MCF 10A (cell line): ENCODE data around the gene KIAA1549. TPM values are rescaled to one million over a fixed set of nuclear protein-coding genes. Genes with fewer than 3 reads are reported as not detected.

Experiments
- BruUV-seq: library from RNA; stranded (reverse); fragments of 400-500 nt; replicated peaks from 2 replicates; lab custom pipeline; 2021; lab: Mats Ljungman, UMichigan
- CTCF ChIA-PET: fragments of 300-600 bp; sonication (Branson Sonifier 250); formaldehyde crosslinking; extraction: SDS; loops from one replicate; lab custom pipeline; 2021; ENCODE audit warnings: antibody characterized with exemption, inconsistent platforms; lab: Yijun Ruan, JAX
- POLR2A ChIA-PET: fragments of 300-600, 350-650 bp; sonication (Branson Sonifier 250); formaldehyde crosslinking; extraction: SDS; loops from one replicate; lab custom pipeline; 2020; ENCODE audit warnings: antibody characterized with exemption, inconsistent platforms; lab: Yijun Ruan, JAX
- DNase-seq: peaks from one replicate; pipeline ENCODE4 v3.0.0-alpha.2; 2018; ENCODE audit not compliant: unreplicated experiment
- H3K27ac Mint-ChIP-seq: one replicate; pipeline ENCODE4 v1.8.0; 2022; ENCODE audit warnings: mild to moderate bottlenecking, low read depth, mixed read lengths; ENCODE audit not compliant: unreplicated experiment
- H3K27me3 Mint-ChIP-seq: one replicate; pipeline ENCODE4 v1.8.0; 2022; ENCODE audit warnings: mixed read lengths; ENCODE audit not compliant: insufficient read depth, unreplicated experiment
- H3K36me3 Mint-ChIP-seq: one replicate; pipeline ENCODE4 v1.8.0; 2022; ENCODE audit warnings: mild to moderate bottlenecking, moderate library complexity, mixed read lengths; ENCODE audit not compliant: insufficient read depth, unreplicated experiment
- H3K4me1 Mint-ChIP-seq: one replicate; pipeline ENCODE4 v1.8.0; 2022; ENCODE audit warnings: mixed read lengths; ENCODE audit not compliant: insufficient read depth, unreplicated experiment
- H3K4me3 Mint-ChIP-seq: one replicate; pipeline ENCODE4 v1.8.0; 2022; ENCODE audit warnings: mild to moderate bottlenecking, moderate library complexity, mixed read lengths; ENCODE audit not compliant: unreplicated experiment
- H3K9me3 Mint-ChIP-seq: one replicate; pipeline ENCODE4 v1.8.0; 2022; ENCODE audit warnings: mixed read lengths; ENCODE audit not compliant: unreplicated experiment
- CTCF ChIP-seq: fragments of 200-600 bp; IDR thresholded peaks from one replicate; pipeline ENCODE4 v1.8.0; 2022; ENCODE audit warnings: antibody characterized with exemption, mild to moderate bottlenecking; ENCODE audit not compliant: unreplicated experiment
- intact Hi-C: fragments of 100-400 bp; cut with micrococcal nuclease; formaldehyde crosslinking; loops from 2 replicates; pipeline ENCODE4 v1.14.1; 2022
- total RNA-seq: library from RNA; stranded (reverse); gene quantifications from 2 replicates; pipeline ENCODE4 v1.2.3, GENCODE V29; 2022

The KIAA1549 gene
- total RNA-seq, 1 experiment from 2014 or later = 7.1 TPM

GRCh38 chr7:138932427-138932826 is 48.8 kb downstream of the KIAA1549 start:
- H3K36me3 Mint-ChIP-seq = peaks cover 5% of the 10 kb centered on the region
- TF ChIP-seq CTCF = no peak
- no peaks in the 10 kb centered on the region for H3K27me3 Mint-ChIP-seq
- intact Hi-C loops = no loop called here
- peaks cover 16% of the 10 kb centered on the region for H3K4me1 Mint-ChIP-seq
- no peak overlapping the region for H3K27ac Mint-ChIP-seq
- no peak for DNase-seq
- ChIA-PET CTCF (interaction anchor here (1.2 kb wide), 1 partner anchor 46 kb away, joined by 4 read pairs; no protein-coding TSS in a partner anchor), POLR2A (no interaction called here)
- H3K4me3 Mint-ChIP-seq = no peak overlapping the region
- H3K9me3 Mint-ChIP-seq = no peaks in the 10 kb centered on the region
- BruUV-seq = no TSS peak

- BruUV-seq = no TSS peak
- intact Hi-C loops = no loop called here
- POLR2A ChIA-PET = no interaction called here
- Mint-ChIP-seq H3K36me3 (peaks cover 5% of the 10 kb centered on the region), H3K9me3 (no peaks in the 10 kb centered on the region), H3K4me1 (peaks cover 16% of the 10 kb centered on the region), H3K27ac (no peak overlapping the region), H3K4me3 (no peak overlapping the region), H3K27me3 (no peaks in the 10 kb centered on the region)
- TF ChIP-seq CTCF = no peak
- CTCF ChIA-PET = interaction anchor here (1.1 kb wide), 1 partner anchor 145 kb away, joined by 3 read pairs; no protein-coding TSS in a partner anchor
- no peak for DNase-seq
Measured at GRCh38 chr7:138929969-138930368, 51.2 kb downstream of the KIAA1549 start.

- H3K9me3 Mint-ChIP-seq = no peaks in the 10 kb centered on the region
- ChIA-PET CTCF (no interaction called here), POLR2A (no interaction called here)
- no peak overlapping the region for H3K27ac Mint-ChIP-seq
- BruUV-seq = no TSS peak
- intact Hi-C loops = no loop called here
- H3K4me1 Mint-ChIP-seq = peaks cover 11% of the 10 kb centered on the region
- H3K27me3 Mint-ChIP-seq = no peaks in the 10 kb centered on the region
- no peak for DNase-seq
- no peaks in the 10 kb centered on the region for H3K36me3 Mint-ChIP-seq
- TF ChIP-seq CTCF = no peak
- H3K4me3 Mint-ChIP-seq = no peak overlapping the region
Measured at GRCh38 chr7:138926241-138926612, 55.0 kb downstream of the KIAA1549 start.

- POLR2A ChIA-PET = interaction anchor here (0.6 kb wide), 1 partner anchor 11 kb away, joined by 3 read pairs; no protein-coding TSS in a partner anchor
- Mint-ChIP-seq H3K9me3 (no peaks in the 10 kb centered on the region), H3K27ac (no peak overlapping the region), H3K4me3 (no peak overlapping the region), H3K4me1 (peaks cover 11% of the 10 kb centered on the region), H3K36me3 (no peaks in the 10 kb centered on the region), H3K27me3 (no peaks in the 10 kb centered on the region)
- BruUV-seq = no TSS peak
- intact Hi-C loops = no loop called here
- DNase-seq = no peak
- CTCF ChIA-PET = interaction anchor here (0.8 to 1.2 kb wide), 2 partner anchors 37 to 38 kb away, joined by 3 to 4 read pairs; no protein-coding TSS in a partner anchor
- no peak for TF ChIP-seq CTCF
Measured at GRCh38 chr7:138924501-138925225, 56.5 kb downstream of the KIAA1549 start.
